CD4-positive, alpha-beta T cell treated with Interleukin-4 for 4 hours (primary cell): ENCODE measurements around the gene MUC4.
"Not testable (repeated sequence)": the region's sequence is repeated elsewhere in the genome, so short reads cannot be mapped to it uniquely, and the experiment has no call there.

ENCODE experiments used
- DNase-seq: peaks from one replicate; pipeline ENCODE4 v3.0.0-alpha.2; 2020

The MUC4 gene

DNA sequence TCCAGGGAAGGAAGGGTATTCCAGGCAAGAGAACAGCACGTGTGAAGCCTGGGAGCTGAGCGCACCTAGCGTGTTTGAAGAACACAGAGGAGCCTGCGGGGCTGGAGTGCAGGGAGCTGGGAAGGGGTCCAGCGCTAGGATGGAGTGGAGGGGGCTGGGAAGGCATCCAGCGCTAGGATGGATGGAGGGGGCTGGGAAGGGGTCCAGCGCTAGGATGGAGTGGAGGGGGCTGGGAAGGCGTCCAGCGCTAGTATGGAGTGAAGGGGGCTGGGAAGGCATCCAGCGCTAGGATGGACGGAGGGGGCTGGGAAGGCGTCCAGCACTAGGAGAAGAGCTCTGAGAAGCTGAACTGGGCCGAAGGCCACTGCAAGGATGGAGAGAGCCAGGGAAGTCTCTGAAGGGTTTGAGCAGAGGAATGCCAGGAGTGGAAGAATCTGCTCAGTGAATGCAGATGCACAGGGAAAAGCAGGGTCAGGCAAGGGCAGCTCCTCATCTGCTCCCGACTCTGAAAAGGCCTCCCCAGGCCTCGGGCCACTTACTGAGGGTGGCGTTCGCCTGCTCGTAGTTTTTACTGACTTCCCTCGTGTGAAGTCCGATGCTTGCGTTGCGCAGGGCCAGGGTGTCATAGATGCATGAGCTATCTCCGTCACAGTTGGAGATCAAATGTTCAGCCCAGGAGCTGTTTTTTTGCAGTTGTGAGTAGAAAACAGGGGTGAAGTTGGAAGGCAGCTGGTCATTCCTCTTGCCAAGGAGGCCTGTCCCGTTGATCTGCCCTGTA lies 51.2 kb downstream of the MUC4 start:
- DNase-seq, result no peak

DNA sequence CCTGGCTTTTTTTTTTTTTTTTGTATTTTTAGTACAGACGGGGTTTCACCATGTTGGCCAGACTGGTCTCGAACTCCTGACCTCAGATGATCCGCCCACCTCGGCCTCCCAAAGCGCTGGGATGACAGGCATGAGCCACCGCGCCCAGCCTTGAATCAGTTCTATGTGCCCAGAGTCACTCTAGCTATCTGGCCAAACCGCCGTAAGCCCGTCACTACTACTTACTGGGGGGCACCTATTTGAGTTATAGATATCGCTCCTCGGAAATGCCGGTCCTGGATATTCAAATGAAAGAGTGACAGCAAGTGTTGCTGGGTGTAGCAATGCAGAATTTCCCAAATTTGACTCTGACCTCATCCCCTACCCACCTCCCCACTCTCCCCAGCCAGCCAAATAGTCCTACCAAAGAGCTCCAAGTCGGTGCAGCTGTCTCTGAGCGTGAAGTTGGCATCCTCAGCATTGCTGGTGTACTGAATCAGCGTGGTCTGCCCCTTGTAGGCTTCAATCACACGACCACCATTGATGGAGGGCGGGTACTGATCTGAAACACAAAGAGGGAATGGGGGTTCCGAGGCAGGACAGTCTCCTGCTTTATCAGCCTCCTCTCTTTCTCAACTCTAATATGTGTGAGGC lies 52.9 kb downstream of the MUC4 start:
- DNase-seq, result no peak

DNA sequence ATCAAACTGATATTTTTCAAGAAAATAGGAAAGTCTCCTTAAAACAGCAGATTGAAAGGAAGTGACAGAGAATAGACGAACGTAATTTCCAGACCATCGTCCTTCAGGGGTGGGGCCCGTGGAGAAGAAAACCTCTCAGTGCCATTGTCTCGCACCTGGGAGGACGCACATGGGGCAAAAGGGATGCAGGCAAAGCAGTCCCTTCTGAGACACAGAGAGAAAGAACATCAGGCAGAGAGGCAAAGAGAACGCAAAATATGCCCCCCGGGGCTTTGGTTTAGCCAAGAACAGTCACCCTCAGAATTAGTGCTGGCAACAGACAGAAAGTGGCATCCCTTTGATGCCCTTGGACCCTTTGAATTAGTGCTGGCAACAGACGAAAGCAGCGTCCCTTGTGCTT lies 53.9 kb downstream of the MUC4 start:
- DNase-seq, result no peak

DNA sequence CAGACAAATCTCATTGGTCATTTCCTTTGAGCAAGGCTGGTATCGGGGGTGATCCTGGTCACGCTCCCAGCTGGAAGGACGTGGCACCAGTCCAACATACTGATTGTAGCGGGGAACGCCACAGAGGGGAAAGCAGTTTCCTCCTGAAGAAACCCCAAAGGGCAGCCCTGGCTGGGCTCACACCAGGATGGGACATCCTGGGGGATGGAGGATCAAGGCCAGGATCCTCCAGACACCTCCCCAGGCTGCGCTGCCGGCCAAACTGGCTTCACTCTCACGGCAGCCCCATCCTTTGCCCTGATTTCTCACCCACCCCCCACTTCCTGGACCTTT lies 54.3 kb downstream of the MUC4 start:
- DNase-seq, result no peak

GRCh38 chr3:195755791-195756676 lies 55.7 kb downstream of the MUC4 start:
- peak; percentile 38 for DNase-seq

GRCh38 chr3:195755391-195755790 lies 56.3 kb downstream of the MUC4 start:
- DNase-seq, result no peak

DNA sequence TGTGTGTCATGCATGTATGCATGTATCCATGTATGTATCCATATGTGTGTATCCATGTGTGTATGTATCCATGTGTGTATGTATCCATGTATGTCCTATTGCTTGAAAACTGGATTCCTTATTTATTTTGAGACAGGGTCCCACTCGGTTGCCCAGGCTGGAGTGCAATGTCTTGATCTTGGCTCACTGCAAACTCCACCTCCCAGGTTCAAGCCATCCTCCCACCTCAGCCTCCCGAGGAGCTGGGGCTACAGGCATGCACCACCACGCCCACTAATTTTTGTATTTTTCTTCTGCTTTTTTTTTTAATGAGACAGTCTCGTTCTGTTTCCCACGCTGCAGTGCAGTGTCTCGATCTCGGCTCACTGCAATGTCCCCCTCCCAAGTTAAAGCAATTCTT lies 56.8 kb downstream of the MUC4 start:
- no peak for DNase-seq

GRCh38 chr3:195754141-195754540 lies 57.6 kb downstream of the MUC4 start:
- no peak for DNase-seq

GRCh38 chr3:195753581-195753980 lies 58.1 kb downstream of the MUC4 start:
- DNase-seq, result no peak

DNA sequence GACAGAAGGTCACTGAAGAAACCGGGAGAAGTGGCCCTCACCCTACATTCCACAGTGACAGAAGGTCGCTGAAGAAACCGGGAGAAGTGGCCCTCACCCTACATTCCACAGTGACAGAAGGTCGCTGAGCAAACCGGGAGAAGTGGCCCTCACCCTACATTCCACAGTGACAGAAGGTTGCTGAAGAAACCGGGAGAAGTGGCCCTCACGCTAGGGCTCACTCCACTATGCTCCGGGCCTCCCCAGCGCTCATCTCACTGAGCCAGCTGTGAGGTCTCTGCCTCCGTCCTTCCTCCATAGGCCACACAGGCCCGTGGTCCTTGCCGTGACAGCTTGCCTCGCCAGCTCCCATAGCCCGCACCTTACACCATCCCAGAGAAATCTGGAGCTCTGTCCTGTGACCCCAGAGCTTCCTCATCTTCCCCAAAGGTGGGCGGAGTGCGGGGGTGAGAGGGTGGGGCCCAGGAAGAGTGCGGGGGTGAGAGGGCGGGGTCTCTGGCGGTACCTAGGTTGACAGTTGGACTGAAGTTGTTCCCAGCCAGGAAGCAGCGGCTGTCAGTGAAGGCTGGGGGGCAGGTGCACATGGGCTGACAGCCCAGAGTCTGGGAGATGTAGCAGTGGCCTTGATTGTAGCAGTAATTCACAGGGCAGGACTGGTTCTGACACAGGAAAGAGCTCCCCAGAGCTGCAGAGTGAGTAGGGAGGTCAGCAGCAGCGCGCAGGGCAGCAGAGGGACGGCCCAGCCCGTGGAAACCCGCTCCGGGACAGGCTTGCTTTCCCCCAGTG lies 59.0 kb downstream of the MUC4 start:
- no peak for DNase-seq

GRCh38 chr3:195752066-195752465 lies 59.7 kb downstream of the MUC4 start:
- DNase-seq, result no peak

DNA sequence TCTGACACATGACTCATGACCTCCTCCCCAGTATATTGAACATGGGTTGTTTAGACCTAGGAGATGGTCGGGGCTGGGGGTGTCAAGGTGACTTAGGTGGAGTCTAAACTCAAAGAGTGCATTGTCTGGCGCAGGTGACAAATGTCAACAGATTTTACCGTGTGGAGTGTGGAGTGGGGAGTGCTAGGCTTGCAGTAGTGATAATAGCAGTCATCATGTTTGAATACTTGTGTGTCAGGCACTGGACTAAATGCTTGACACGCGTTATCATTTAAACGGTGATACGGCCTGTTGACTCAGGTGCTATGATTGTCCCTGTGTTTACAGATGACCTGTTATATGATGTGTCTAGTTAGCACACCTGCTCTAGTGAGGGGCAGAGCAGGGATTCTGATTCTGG lies 60.2 kb downstream of the MUC4 start:
- no peak for DNase-seq

GRCh38 chr3:195750797-195751520 lies 60.8 kb downstream of the MUC4 start:
- DNase-seq, result no peak

- DNase-seq, result not testable (repeated sequence)
Observed at GRCh38 chr3:195749101-195749500, 62.6 kb downstream of the MUC4 start.

- no peak for DNase-seq
Observed at GRCh38 chr3:195748661-195749060, 63.1 kb downstream of the MUC4 start.

DNA sequence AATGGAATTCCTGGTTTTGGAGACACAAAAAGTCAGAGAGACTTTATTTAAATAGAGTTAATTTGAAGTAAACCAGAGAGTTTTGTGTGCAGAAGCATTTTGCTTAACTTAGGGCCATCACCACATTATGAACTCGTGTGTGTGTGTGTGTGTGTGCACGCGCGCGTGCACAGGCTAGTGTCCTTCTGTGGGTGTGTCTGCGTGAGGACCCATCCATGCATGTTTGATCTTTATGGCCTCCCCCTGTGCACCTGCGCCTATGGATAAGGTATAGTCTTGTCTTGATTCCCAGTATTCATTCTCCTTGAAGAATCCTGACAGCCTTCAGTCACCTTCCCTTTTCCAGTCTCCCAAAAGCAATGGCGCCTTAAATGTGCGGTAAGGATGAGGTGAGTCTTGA lies 65.0 kb downstream of the MUC4 start:
- no peak for DNase-seq

DNA sequence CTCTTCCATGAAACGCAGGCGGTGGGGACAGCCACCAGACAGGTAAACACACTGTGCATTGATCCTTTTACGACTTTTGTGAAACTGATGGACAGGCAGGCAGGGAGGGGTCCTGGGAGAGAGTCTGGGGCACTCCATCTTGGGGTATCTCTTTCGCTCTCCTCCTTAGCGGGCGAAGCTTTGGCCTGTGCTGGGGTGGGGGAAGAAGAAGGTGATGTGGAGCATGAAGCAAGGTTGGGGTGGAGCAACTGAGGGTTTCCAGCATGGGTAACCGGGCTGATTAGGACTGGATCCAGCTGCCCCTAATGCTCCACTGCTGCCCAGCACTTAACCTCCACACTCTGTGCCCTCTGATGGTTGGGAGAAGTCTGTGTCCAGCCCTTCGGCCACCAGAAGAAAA lies 65.4 kb downstream of the MUC4 start:
- DNase-seq, result no peak

DNA sequence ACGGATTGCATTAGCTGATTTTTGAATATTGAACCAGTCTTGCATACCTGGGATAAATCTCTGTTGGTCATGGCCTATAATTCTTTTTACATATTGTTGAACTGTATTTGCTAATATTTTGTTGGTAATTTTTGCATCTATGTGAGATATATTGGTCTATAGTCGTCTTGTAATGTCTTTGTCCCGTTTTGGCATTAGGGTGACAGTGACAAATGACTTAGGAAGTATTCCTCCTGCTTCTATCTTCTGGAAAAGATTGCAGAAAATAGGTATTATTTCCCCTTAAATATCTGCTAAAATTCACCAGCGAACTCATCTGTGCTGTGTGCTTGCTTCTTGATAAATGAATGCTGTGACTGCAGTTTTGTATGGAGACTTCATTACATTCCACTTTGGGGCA lies 67.3 kb downstream of the MUC4 start:
- no peak for DNase-seq

DNA sequence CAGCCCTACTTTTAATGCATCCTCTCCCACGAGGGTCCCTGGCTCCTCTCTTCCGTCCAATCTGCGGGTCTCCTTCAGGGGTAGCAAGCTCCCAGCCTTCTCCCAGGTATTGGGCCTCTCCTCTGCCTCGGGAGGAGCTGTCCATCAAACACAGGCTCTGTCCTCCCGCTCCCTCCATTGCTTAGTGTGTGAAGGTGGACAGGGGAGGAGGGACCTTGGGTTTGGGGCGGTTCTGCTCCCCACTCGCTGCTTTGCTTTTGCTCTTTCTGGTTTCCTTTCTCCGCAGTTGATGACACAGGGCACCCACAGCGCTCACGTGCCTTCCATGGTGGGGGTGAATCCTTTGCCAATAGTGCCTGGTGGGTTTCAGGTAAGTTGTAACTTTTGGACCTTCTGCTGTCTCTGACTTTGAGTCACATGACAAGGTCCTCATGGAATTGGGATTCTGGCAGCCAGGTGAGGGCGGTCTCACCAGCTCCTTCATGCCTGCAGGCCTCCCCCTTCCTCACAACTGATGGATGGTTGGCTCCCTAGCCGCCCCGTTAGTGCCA lies 72.1 kb downstream of the MUC4 start:
- DNase-seq, result no peak

GRCh38 chr3:195738274-195739044 lies 73.3 kb downstream of the MUC4 start:
- no peak for DNase-seq

DNA sequence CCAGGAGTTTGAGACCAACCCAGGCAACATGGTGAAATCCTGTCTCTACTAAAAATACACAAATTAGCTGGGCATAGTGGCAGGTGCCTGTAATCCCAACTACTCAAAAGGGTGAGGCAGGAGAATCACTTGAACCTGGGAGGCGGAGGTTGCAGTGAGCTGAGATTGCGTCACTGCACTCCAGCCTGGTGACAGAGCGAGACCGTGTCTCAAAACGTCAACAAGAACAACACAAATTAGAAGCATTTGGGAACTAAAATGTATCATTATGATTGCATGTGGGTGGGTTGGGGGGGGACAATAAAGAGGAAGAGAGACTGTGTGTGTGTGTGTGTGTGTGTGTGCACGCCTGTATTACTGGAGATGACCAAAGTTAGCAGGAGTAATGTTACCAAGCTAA lies 73.9 kb downstream of the MUC4 start:
- not testable (repeated sequence) for DNase-seq
